Urothelium cell line (cell line): Measurements from ENCODE around the gene INSYN2B.
"Not testable (repeated sequence)": the region's sequence is repeated elsewhere in the genome, so short reads cannot be mapped to it uniquely, and the experiment has no call there.

ENCODE experiments used
- DNase-seq: peaks from one replicate; pipeline ENCODE4 v3.0.0; 2011; ENCODE audit warnings: low spot score, mixed read lengths
- FAIRE-seq: peaks from 2 replicates; lab custom pipeline; 2011; peaks lifted over from hg19 to GRCh38; lab: Jason Lieb, UNC

Gene INSYN2B

GRCh38 chr5:169974121-169974770, 6.0 kb downstream of the INSYN2B start:
- FAIRE-seq, result no peak

GRCh38 chr5:169973056-169973455, 7.2 kb downstream of the INSYN2B start:
- DNase-seq, result no peak
- no peak for FAIRE-seq

More at GRCh38 chr5:169974121-169974770, 6.0 kb downstream of the INSYN2B start:
- no peak for DNase-seq

GRCh38 chr5:169971780-169972179, 8.5 kb downstream of the INSYN2B start:
- FAIRE-seq (no peak), DNase-seq (no peak)

- FAIRE-seq, result no peak
- DNase-seq, result peak; percentile 83
Observed at GRCh38 chr5:169970911-169971765, 9.2 kb downstream of the INSYN2B start.

- FAIRE-seq (no peak), DNase-seq (no peak)
Observed at GRCh38 chr5:169970339-169970738, 10.0 kb downstream of the INSYN2B start.

GRCh38 chr5:169964246-169964645, 16.0 kb downstream of the INSYN2B start:
- FAIRE-seq (no peak), DNase-seq (no peak)

- FAIRE-seq, result no peak
- no peak for DNase-seq
Observed at GRCh38 chr5:169960659-169961058, 19.6 kb downstream of the INSYN2B start.

GRCh38 chr5:169958278-169958677, 22.0 kb downstream of the INSYN2B start:
- DNase-seq, result no peak
- no peak for FAIRE-seq

- DNase-seq, result peak; percentile 32
- FAIRE-seq, result no peak
Observed at GRCh38 chr5:169956756-169957155, 23.5 kb downstream of the INSYN2B start.

GRCh38 chr5:169956126-169956525, 24.2 kb downstream of the INSYN2B start:
- FAIRE-seq (no peak), DNase-seq (no peak)

GRCh38 chr5:169954786-169955185, 25.5 kb downstream of the INSYN2B start:
- DNase-seq, result no peak
- FAIRE-seq, result no peak

- FAIRE-seq, result not testable (repeated sequence)
Observed at GRCh38 chr5:169953196-169953595, 27.1 kb downstream of the INSYN2B start.

GRCh38 chr5:169950333-169950732, 30.0 kb downstream of the INSYN2B start:
- FAIRE-seq (no peak), DNase-seq (no peak)

More at GRCh38 chr5:169953196-169953595, 27.1 kb downstream of the INSYN2B start:
- DNase-seq, result not testable (repeated sequence)

- no peak for DNase-seq
- no peak for FAIRE-seq
Observed at GRCh38 chr5:169946743-169947295, 33.5 kb downstream of the INSYN2B start.

GRCh38 chr5:169945831-169946261, 34.4 kb downstream of the INSYN2B start:
- FAIRE-seq (no peak), DNase-seq (peak; percentile 13)

- DNase-seq, result no peak
- no peak for FAIRE-seq
Observed at GRCh38 chr5:169944922-169945680, 35.2 kb downstream of the INSYN2B start.

GRCh38 chr5:169944115-169944514, 36.2 kb downstream of the INSYN2B start:
- DNase-seq (no peak), FAIRE-seq (no peak)

GRCh38 chr5:169943026-169943425, 37.3 kb downstream of the INSYN2B start:
- FAIRE-seq, result no peak
- no peak for DNase-seq

GRCh38 chr5:169942181-169942580, 38.1 kb downstream of the INSYN2B start:
- no peak for FAIRE-seq

GRCh38 chr5:169941542-169941941, 38.8 kb downstream of the INSYN2B start:
- no peak for FAIRE-seq
- no peak for DNase-seq

More at GRCh38 chr5:169942181-169942580, 38.1 kb downstream of the INSYN2B start:
- no peak for DNase-seq

- DNase-seq (no peak), FAIRE-seq (no peak)
Observed at GRCh38 chr5:169939731-169940130, 40.6 kb downstream of the INSYN2B start.
